Astrocyte (in vitro differentiated cells and primary cell): Measurements from ENCODE around the gene PLPPR4. TPM values are rescaled to one million over a fixed set of nuclear protein-coding genes. Genes with fewer than 3 reads are reported as not detected.

Experiments used
- DNase-seq: peaks from one replicate; pipeline ENCODE4 v3.0.0-alpha.2; 2010; ENCODE audit warnings: low read depth
- FAIRE-seq: peaks from 2 replicates; lab custom pipeline; 2011; peaks lifted over from hg19 to GRCh38; lab: Jason Lieb, UNC
- H2AFZ ChIP-seq: 2 replicates; pipeline ENCODE4 v1.6.0; 2012; ENCODE audit warnings: low read depth, low read length, inconsistent platforms
- H3K27ac ChIP-seq: 2 replicates; pipeline ENCODE4 v1.5.1; 2011; ENCODE audit warnings: low read depth, low read length, inconsistent platforms
- H3K27me3 ChIP-seq: 2 replicates; pipeline ENCODE4 v1.6.0; 2011; ENCODE audit warnings: low read length, inconsistent platforms; ENCODE audit not compliant: insufficient read depth
- H3K36me3 ChIP-seq: 2 replicates; pipeline ENCODE4 v1.5.1; 2011; ENCODE audit warnings: low read length, inconsistent platforms; ENCODE audit not compliant: insufficient read depth
- H3K4me1 ChIP-seq: 2 replicates; pipeline ENCODE4 v1.5.1; 2011; ENCODE audit warnings: low read length, inconsistent platforms; ENCODE audit not compliant: insufficient read depth
- H3K4me2 ChIP-seq: 2 replicates; pipeline ENCODE4 v1.6.0; 2012; ENCODE audit warnings: low read length, inconsistent platforms
- H3K4me3 ChIP-seq: 2 replicates; pipeline ENCODE4 v1.5.1; 2011; ENCODE audit warnings: low read depth, mild to moderate bottlenecking, low read length, inconsistent platforms; ENCODE audit not compliant: insufficient read depth
- H3K79me2 ChIP-seq: 2 replicates; pipeline ENCODE4 v1.6.0; 2012; ENCODE audit warnings: mild to moderate bottlenecking, low read length, inconsistent platforms; ENCODE audit not compliant: insufficient read depth
- H3K9ac ChIP-seq: 2 replicates; pipeline ENCODE4 v1.6.0; 2012; ENCODE audit warnings: mild to moderate bottlenecking, low read length, inconsistent platforms
- H3K9me3 ChIP-seq: 2 replicates; pipeline ENCODE4 v1.5.1; 2012; ENCODE audit warnings: low read depth, mild to moderate bottlenecking, low read length, inconsistent platforms; ENCODE audit not compliant: insufficient read depth
- H4K20me1 ChIP-seq: 2 replicates; pipeline ENCODE4 v1.6.0; 2012; ENCODE audit warnings: low read length, inconsistent platforms; ENCODE audit not compliant: insufficient read depth
- H3K27ac Mint-ChIP-seq: one replicate; pipeline ENCODE4 v1.8.0; 2021; ENCODE audit warnings: mild to moderate bottlenecking, mixed read lengths; ENCODE audit not compliant: unreplicated experiment
- H3K27me3 Mint-ChIP-seq: one replicate; pipeline ENCODE4 v1.8.0; 2021; ENCODE audit warnings: low read depth, mixed read lengths; ENCODE audit not compliant: unreplicated experiment
- H3K36me3 Mint-ChIP-seq: one replicate; pipeline ENCODE4 v1.8.0; 2021; ENCODE audit warnings: low read depth, mixed read lengths; ENCODE audit not compliant: unreplicated experiment
- H3K4me1 Mint-ChIP-seq: one replicate; pipeline ENCODE4 v1.8.0; 2021; ENCODE audit warnings: low read depth, mixed read lengths; ENCODE audit not compliant: unreplicated experiment
- H3K4me3 Mint-ChIP-seq: one replicate; pipeline ENCODE4 v1.8.0; 2021; ENCODE audit warnings: mild to moderate bottlenecking, moderate library complexity, mixed read lengths; ENCODE audit not compliant: unreplicated experiment
- H3K9me3 Mint-ChIP-seq: one replicate; pipeline ENCODE4 v1.8.0; 2021; ENCODE audit warnings: mild to moderate bottlenecking, mixed read lengths; ENCODE audit not compliant: unreplicated experiment
- CTCF ChIP-seq: IDR thresholded peaks from 2 replicates; pipeline ENCODE4 v1.5.1; 2011; ENCODE audit warnings: low read depth, mild to moderate bottlenecking, inconsistent platforms, low read length, moderate library complexity; ENCODE audit not compliant: insufficient read depth
- EZH2 ChIP-seq: IDR thresholded peaks from 2 replicates; pipeline ENCODE4 v1.6.1; 2012; ENCODE audit warnings: mild to moderate bottlenecking, low read length, inconsistent platforms; ENCODE audit not compliant: insufficient read depth
- total RNA-seq: library from RNA; stranded (reverse); gene quantifications from 2 replicates; pipeline ENCODE4 v1.2.1, GENCODE V29; 2021

PLPPR4 gene
- total RNA-seq, 1 donor from 2014 or later, result 0.07 TPM

DNA sequence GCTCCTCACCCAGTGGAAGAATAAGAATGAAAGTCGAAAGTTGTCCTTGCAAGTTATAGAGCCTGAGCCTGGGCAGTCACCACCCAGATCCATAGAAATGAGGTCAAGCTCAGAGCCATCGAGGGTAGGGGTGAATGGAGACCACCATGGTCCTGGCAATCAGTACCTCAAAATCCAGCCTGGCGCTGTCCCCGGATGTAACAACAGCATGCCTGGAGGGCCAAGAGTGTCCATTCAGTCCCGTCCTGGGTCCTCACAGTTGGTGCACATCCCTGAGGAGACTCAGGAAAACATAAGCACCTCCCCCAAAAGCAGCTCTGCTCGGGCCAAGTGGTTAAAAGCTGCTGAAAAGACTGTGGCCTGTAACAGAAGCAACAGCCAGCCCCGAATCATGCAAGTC is 41.8 kb downstream of the PLPPR4 start:
- Histone ChIP-seq H3K4me1 (no peaks in the 10 kb centered on the region), H3K4me3 (no peak overlapping the region), H3K27ac (no peak overlapping the region), H3K9ac (no peak overlapping the region), H3K36me3 (no peaks in the 10 kb centered on the region), H4K20me1 (no peaks in the 10 kb centered on the region), H2AFZ (no peak overlapping the region), H3K79me2 (no peaks in the 10 kb centered on the region), H3K4me2 (no peak overlapping the region), H3K9me3 (peaks cover 2% of the 10 kb centered on the region), H3K27me3 (no peaks in the 10 kb centered on the region)
- FAIRE-seq, result no peak
- Mint-ChIP-seq H3K36me3 (no peaks in the 10 kb centered on the region), H3K9me3 (peaks cover 3% of the 10 kb centered on the region), H3K4me3 (no peak overlapping the region), H3K27me3 (no peaks in the 10 kb centered on the region), H3K4me1 (peaks cover 11% of the 10 kb centered on the region), H3K27ac (peak overlapping the region; percentile 83)
- DNase-seq, result no peak
- TF ChIP-seq EZH2, result no peak
- no peak for TF ChIP-seq CTCF

GRCh38 chr1:99306644-99307043 is 42.4 kb downstream of the PLPPR4 start:
- H2AFZ ChIP-seq, result no peak overlapping the region
- TF ChIP-seq CTCF, result no peak
- no peak for TF ChIP-seq EZH2
- H3K9ac ChIP-seq, result no peak overlapping the region
- H3K27ac ChIP-seq, result no peak overlapping the region
- no peak overlapping the region for H3K27ac Mint-ChIP-seq
- H3K36me3 ChIP-seq, result no peaks in the 10 kb centered on the region
- no peaks in the 10 kb centered on the region for H3K36me3 Mint-ChIP-seq
- H3K4me3 Mint-ChIP-seq, result no peak overlapping the region
- peaks cover 11% of the 10 kb centered on the region for H3K4me1 Mint-ChIP-seq
- H4K20me1 ChIP-seq, result no peaks in the 10 kb centered on the region
- no peak overlapping the region for H3K4me3 ChIP-seq
- no peaks in the 10 kb centered on the region for H3K79me2 ChIP-seq
- no peaks in the 10 kb centered on the region for H3K4me1 ChIP-seq
- no peak overlapping the region for H3K4me2 ChIP-seq
- DNase-seq, result no peak
- peaks cover 2% of the 10 kb centered on the region for H3K9me3 ChIP-seq
- no peaks in the 10 kb centered on the region for H3K27me3 ChIP-seq
- no peak for FAIRE-seq
- H3K9me3 Mint-ChIP-seq, result peaks cover 3% of the 10 kb centered on the region
- H3K27me3 Mint-ChIP-seq, result no peaks in the 10 kb centered on the region

GRCh38 chr1:99315305-99315704 is 51.0 kb downstream of the PLPPR4 start:
- Mint-ChIP-seq H3K27me3 (no peaks in the 10 kb centered on the region), H3K4me3 (no peak overlapping the region), H3K36me3 (no peaks in the 10 kb centered on the region), H3K27ac (no peak overlapping the region), H3K4me1 (no peaks in the 10 kb centered on the region), H3K9me3 (no peaks in the 10 kb centered on the region)
- Histone ChIP-seq H3K27ac (no peak overlapping the region), H3K27me3 (no peaks in the 10 kb centered on the region), H3K4me3 (no peak overlapping the region), H3K36me3 (no peaks in the 10 kb centered on the region), H3K4me2 (no peak overlapping the region), H3K9ac (no peak overlapping the region), H2AFZ (no peak overlapping the region), H4K20me1 (no peaks in the 10 kb centered on the region), H3K9me3 (no peaks in the 10 kb centered on the region), H3K79me2 (no peaks in the 10 kb centered on the region), H3K4me1 (no peaks in the 10 kb centered on the region)
- no peak for DNase-seq
- no peak for FAIRE-seq
- TF ChIP-seq CTCF (no peak), EZH2 (no peak)
